HG02870 (cell line): ENCODE measurements around the gene TPTE.
"Not testable (repeated sequence)": the region's sequence is repeated elsewhere in the genome, so short reads cannot be mapped to it uniquely, and the experiment has no call there.

Source experiments
- ATAC-seq: cut with Tn5 transposase; IDR thresholded peaks from one replicate; pipeline ENCODE4 v1.9.1; 2021; ENCODE audit warnings: mild to moderate bottlenecking, moderate library complexity; ENCODE audit not compliant: unreplicated experiment

TPTE gene

GRCh38 chr21:10521091-10521598 is at the start of gene TPTE:
Gene TPTE (plus strand): TSS chr21:10521583. CDS start chr21:10538724, 17,141 bp downstream.
- no peak for ATAC-seq

- not testable (repeated sequence) for ATAC-seq
Observed at GRCh38 chr21:10471999-10472398, 49.4 kb upstream of the TPTE start.

- ATAC-seq = not testable (repeated sequence)
Observed at GRCh38 chr21:10477794-10478193, 43.6 kb upstream of the TPTE start.

- ATAC-seq = not testable (repeated sequence)
Observed at GRCh38 chr21:10479875-10480274, 41.5 kb upstream of the TPTE start.

GRCh38 chr21:10484864-10485263 is 36.5 kb upstream of the TPTE start:
- ATAC-seq = not testable (repeated sequence)

- not testable (repeated sequence) for ATAC-seq
Observed at GRCh38 chr21:10490453-10490852, 30.9 kb upstream of the TPTE start.

GRCh38 chr21:10511116-10511515 is 10.3 kb upstream of the TPTE start:
- no peak for ATAC-seq

- not testable (repeated sequence) for ATAC-seq
Observed at GRCh38 chr21:10516889-10517288, 4.5 kb upstream of the TPTE start.

- ATAC-seq = not testable (repeated sequence)
Observed at GRCh38 chr21:10517904-10518303, 3.5 kb upstream of the TPTE start.

- not testable (repeated sequence) for ATAC-seq
Observed at GRCh38 chr21:10521835-10522500, 585 bp downstream of the TPTE start.

GRCh38 chr21:10539956-10540355 is 18.6 kb downstream of the TPTE start:
- no peak for ATAC-seq

- not testable (repeated sequence) for ATAC-seq
Observed at GRCh38 chr21:10544376-10544775, 23.0 kb downstream of the TPTE start.

GRCh38 chr21:10547868-10548267 is 26.5 kb downstream of the TPTE start:
- ATAC-seq = not testable (repeated sequence)

- ATAC-seq = not testable (repeated sequence)
Observed at GRCh38 chr21:10548331-10548954, 27.1 kb downstream of the TPTE start.

GRCh38 chr21:10570803-10571202 is 49.4 kb downstream of the TPTE start:
- ATAC-seq = not testable (repeated sequence)

- ATAC-seq = not testable (repeated sequence)
Observed at GRCh38 chr21:10574531-10575310, 53.3 kb downstream of the TPTE start.

- no peak for ATAC-seq
Observed at GRCh38 chr21:10575311-10575667, 53.9 kb downstream of the TPTE start.

GRCh38 chr21:10578910-10579309 is 57.5 kb downstream of the TPTE start:
- ATAC-seq = not testable (repeated sequence)

- not testable (repeated sequence) for ATAC-seq
Observed at GRCh38 chr21:10589115-10589514, 67.7 kb downstream of the TPTE start.

GRCh38 chr21:10607074-10607473 is 85.7 kb downstream of the TPTE start:
- not testable (repeated sequence) for ATAC-seq

- not testable (repeated sequence) for ATAC-seq
Observed at GRCh38 chr21:10614285-10614684, 92.9 kb downstream of the TPTE start.
